A549 (cell line): ENCODE measurements around the gene PKHD1. TPM values are rescaled to one million over a fixed set of nuclear protein-coding genes. Genes with fewer than 3 reads are reported as not detected.

ENCODE experiments used
- ATAC-seq, 2 experiments: fragments of 200-7000 bp in 1 of 2; fragments of >200 bp in 1 of 2; cut with Nextera tagmentation in 1 of 2; cut with Tn5 transposase in 1 of 2; 3 replicates each; pipeline versions ENCODE4 v1.8.0 to v1.9.1; 2018 to 2020; ENCODE audit warnings: mild to moderate bottlenecking in 1 of 2, moderate library complexity in 1 of 2
- CTCF ChIA-PET: fragments of 300-600 bp; sonication (Branson Sonifier 250); formaldehyde crosslinking; extraction: SDS; loops from one replicate; lab custom pipeline; 2021; ENCODE audit warnings: antibody characterized with exemption, inconsistent platforms; lab: Yijun Ruan, JAX
- POLR2A ChIA-PET: fragments of 350-600 bp; formaldehyde crosslinking; extraction: SDS; loops from one replicate; lab custom pipeline; 2021; ENCODE audit warnings: antibody characterized with exemption, inconsistent platforms; lab: Yijun Ruan, JAX
- DNase-seq, 2 experiments: peaks; one replicate each; pipeline versions ENCODE4 v3.0.0 to v3.0.0-alpha.2; 2011 to 2016; ENCODE audit warnings: low read depth in 1 of 2, low spot score in 1 of 2
- FAIRE-seq: peaks from 2 replicates; lab custom pipeline; 2011; peaks lifted over from hg19 to GRCh38; lab: Jason Lieb, UNC
- H3K27ac ChIP-seq, 2 experiments: fragments of >200 bp; sonication (Bioruptor Twin); formaldehyde crosslinking; 3 replicates each; pipeline ENCODE4 v1.5.1; 2016 to 2017
- H3K4me1 ChIP-seq: fragments of >200 bp; sonication (Bioruptor Twin); formaldehyde crosslinking; 3 replicates; pipeline ENCODE4 v1.6.1; 2016
- H3K4me2 ChIP-seq: fragments of >200 bp; sonication (Bioruptor Twin); formaldehyde crosslinking; 3 replicates; pipeline ENCODE4 v1.6.1; 2016
- H3K4me3 ChIP-seq: fragments of >200 bp; sonication (Bioruptor Twin); formaldehyde crosslinking; 3 replicates; pipeline ENCODE4 v1.5.1; 2016
- H3K9me3 ChIP-seq: fragments of >200 bp; sonication (Bioruptor Twin); formaldehyde crosslinking; 3 replicates; pipeline ENCODE4 v1.6.1; 2016
- CEBPB ChIP-seq, 2 experiments: fragments of >200 bp in 1 of 2; sonication (Bioruptor Twin) in 1 of 2; formaldehyde crosslinking in 1 of 2; IDR thresholded peaks; 2 replicates each; pipeline ENCODE4 v1.6.1; 2012 to 2016
- CHD2 ChIP-seq: fragments of 150-350 bp; IDR thresholded peaks from 2 replicates; pipeline ENCODE4 v1.6.1; 2014; ENCODE audit warnings: low read length; ENCODE audit not compliant: partially characterized antibody
- CHD4 ChIP-seq: fragments of 200-600 bp; sonication (generic); IDR thresholded peaks from 2 replicates; pipeline ENCODE4 v1.6.1; 2016; ENCODE audit warnings: antibody characterized with exemption, mild to moderate bottlenecking, borderline replicate concordance
- ESRRA ChIP-seq: fragments of 150-350 bp; IDR thresholded peaks from 2 replicates; pipeline ENCODE4 v1.6.1; 2014; ENCODE audit warnings: mild to moderate bottlenecking, low read length, borderline replicate concordance
- FOSB ChIP-seq: fragments of 250-450 bp; sonication (Bioruptor Pico); IDR thresholded peaks from 2 replicates; pipeline ENCODE4 v1.5.0; 2020; ENCODE audit warnings: mild to moderate bottlenecking, moderate library complexity
- FOSL2 ChIP-seq, 2 experiments: fragments of 450-650 bp in 1 of 2; fragments of >200 bp in 1 of 2; sonication (Bioruptor Twin) in 1 of 2; formaldehyde crosslinking; IDR thresholded peaks; 2 replicates each; pipeline versions ENCODE4 v1.5.0 to v1.6.1; 2016 to 2020; ENCODE audit warnings: mild to moderate bottlenecking in 1 of 2, moderate library complexity in 1 of 2
- GATA3 ChIP-seq: IDR thresholded peaks from 2 replicates; pipeline ENCODE4 v1.6.1; 2012; ENCODE audit warnings: borderline replicate concordance
- HDAC2 ChIP-seq: fragments of 200-600 bp; sonication (generic); IDR thresholded peaks from 2 replicates; pipeline ENCODE4 v1.6.1; 2016
- HOXA7 ChIP-seq: fragments of 250-450 bp; sonication (Bioruptor Pico); IDR thresholded peaks from 2 replicates; pipeline ENCODE4 v1.5.0; 2020; ENCODE audit warnings: mild to moderate bottlenecking, moderate library complexity
- HOXB5 ChIP-seq: fragments of 250-450 bp; sonication (Bioruptor Pico); IDR thresholded peaks from 2 replicates; pipeline ENCODE4 v1.5.0; 2020; ENCODE audit warnings: mild to moderate bottlenecking, moderate library complexity
- KDM5A ChIP-seq: fragments of 200-600 bp; sonication (generic); IDR thresholded peaks from 2 replicates; pipeline ENCODE4 v1.6.1; 2016; ENCODE audit warnings: antibody characterized with exemption, mild to moderate bottlenecking
- MAFK ChIP-seq: fragments of 450-650 bp; IDR thresholded peaks from 2 replicates; pipeline ENCODE4 v1.6.1; 2014; ENCODE audit not compliant: partially characterized antibody
- RNF2 ChIP-seq: fragments of 200-600 bp; sonication (generic); IDR thresholded peaks from 2 replicates; pipeline ENCODE4 v1.6.1; 2016; ENCODE audit warnings: low read depth, mild to moderate bottlenecking, antibody characterized with exemption, moderate library complexity, borderline replicate concordance
- SREBF2 ChIP-seq: fragments of 450-650 bp; IDR thresholded peaks from 2 replicates; pipeline ENCODE4 v1.6.1; 2014; ENCODE audit warnings: mild to moderate bottlenecking, moderate library complexity
- TFCP2L1 ChIP-seq: fragments of 250-450 bp; sonication (Bioruptor Pico); IDR thresholded peaks from 2 replicates; pipeline ENCODE4 v1.5.0; 2021; ENCODE audit warnings: mild to moderate bottlenecking
- TP53 ChIP-seq: fragments of 250-450 bp; sonication (Bioruptor Pico); IDR thresholded peaks from 2 replicates; pipeline ENCODE4 v1.5.0; 2021; ENCODE audit warnings: mild to moderate bottlenecking, moderate library complexity
- ZC3H11A ChIP-seq: fragments of 450-650 bp; IDR thresholded peaks from 2 replicates; pipeline ENCODE4 v1.6.1; 2014; ENCODE audit warnings: antibody characterized with exemption, mild to moderate bottlenecking
- ZFP36 ChIP-seq: fragments of 450-650 bp; IDR thresholded peaks from 2 replicates; pipeline ENCODE4 v1.6.1; 2014; ENCODE audit warnings: borderline replicate concordance; ENCODE audit not compliant: partially characterized antibody
- ZNF302 ChIP-seq: fragments of 250-450 bp; sonication (Bioruptor Pico); IDR thresholded peaks from 2 replicates; pipeline ENCODE4 v1.9.0; 2021; ENCODE audit warnings: inconsistent platforms, mild to moderate bottlenecking, moderate library complexity
- WGBS: methylation state at CpG from one replicate; pipeline ENCODE4 v1.1.6; 2017; ENCODE audit errors: missing lambda C conversion rate; 5-methylcytosine and 5-hydroxymethylcytosine counted together
- polyA plus RNA-seq, 4 experiments: library from polyadenylated mRNA; depleted of rRNA in 3 of 4; stranded (reverse); fragments of >200 nt; fragmentation: RNase III in 1 of 4; extraction: RNeasy Plus Mini Kit Qiagen cat#74134 plus additional on column Dnase treatment in 1 of 4; gene quantifications; 2 replicates in 3 of 4; 3 replicates in 1 of 4; pipeline ENCODE4 v1.2.3, GENCODE V29; 2011 to 2017
- TF ChIP-seq, protein P1 (sequence below): fragments of >200 bp; sonication (Bioruptor Twin); formaldehyde crosslinking; IDR thresholded peaks from 3 replicates; pipeline ENCODE4 v1.6.1; 2016
- TF ChIP-seq, protein P2 (sequence below): fragments of 150-350 bp; IDR thresholded peaks from 2 replicates; pipeline ENCODE4 v1.6.1; 2014; ENCODE audit warnings: low read depth, mild to moderate bottlenecking, low read length
- TF ChIP-seq, protein P3 (sequence below): IDR thresholded peaks from 2 replicates; pipeline ENCODE4 v1.6.1; 2012
- TF ChIP-seq, protein P4 (sequence below): fragments of 250-450 bp; sonication (Bioruptor Pico); IDR thresholded peaks from 2 replicates; pipeline ENCODE4 v1.5.0; 2021; ENCODE audit warnings: mild to moderate bottlenecking, moderate library complexity, borderline replicate concordance

Gene PKHD1
- polyA plus RNA-seq, 2 of the 4 experiments (the other 2 are of a cell fraction): not detected

DNA sequence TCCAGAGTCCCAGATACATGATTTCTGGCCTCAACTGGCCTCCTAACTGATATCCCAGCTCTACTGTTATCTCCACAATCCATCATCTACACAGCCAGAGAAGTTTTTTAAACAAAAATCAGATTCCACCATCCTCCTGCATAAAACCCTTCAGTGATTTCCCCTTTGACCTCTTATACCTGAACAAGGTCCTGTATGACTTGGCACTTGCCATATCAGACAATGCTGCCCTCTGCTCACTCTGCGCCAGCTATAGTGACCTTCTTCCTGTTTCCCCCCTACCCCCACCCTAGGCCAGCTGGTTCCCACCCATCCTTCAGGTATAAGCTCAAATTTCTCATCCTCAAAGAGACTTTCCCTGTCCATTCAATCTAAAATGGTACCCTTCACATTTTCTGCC is 322.2 kb downstream of the PKHD1 start:
- FAIRE-seq (no peak), ATAC-seq (no peak), DNase-seq (no peak)
- CTCF ChIA-PET: interaction anchor here (0.8 kb wide), 1 partner anchor 15 kb away, joined by 3 read pairs; no protein-coding TSS in a partner anchor
- no peak for TF ChIP-seq SREBF2
- TF ChIP-seq, protein P1, sequence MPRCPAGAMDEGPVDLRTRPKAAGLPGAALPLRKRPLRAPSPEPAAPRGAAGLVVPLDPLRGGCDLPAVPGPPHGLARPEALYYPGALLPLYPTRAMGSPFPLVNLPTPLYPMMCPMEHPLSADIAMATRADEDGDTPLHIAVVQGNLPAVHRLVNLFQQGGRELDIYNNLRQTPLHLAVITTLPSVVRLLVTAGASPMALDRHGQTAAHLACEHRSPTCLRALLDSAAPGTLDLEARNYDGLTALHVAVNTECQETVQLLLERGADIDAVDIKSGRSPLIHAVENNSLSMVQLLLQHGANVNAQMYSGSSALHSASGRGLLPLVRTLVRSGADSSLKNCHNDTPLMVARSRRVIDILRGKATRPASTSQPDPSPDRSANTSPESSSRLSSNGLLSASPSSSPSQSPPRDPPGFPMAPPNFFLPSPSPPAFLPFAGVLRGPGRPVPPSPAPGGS: no peak
- no peak for TF ChIP-seq FOSL2 (IDR thresholded peaks at IDR 0.05)
- no peak for TF ChIP-seq FOSL2 (CRISPR knock-in tag; IDR thresholded peaks at IDR 0.05)
- no peak for TF ChIP-seq ZFP36
- TF ChIP-seq, protein P2, sequence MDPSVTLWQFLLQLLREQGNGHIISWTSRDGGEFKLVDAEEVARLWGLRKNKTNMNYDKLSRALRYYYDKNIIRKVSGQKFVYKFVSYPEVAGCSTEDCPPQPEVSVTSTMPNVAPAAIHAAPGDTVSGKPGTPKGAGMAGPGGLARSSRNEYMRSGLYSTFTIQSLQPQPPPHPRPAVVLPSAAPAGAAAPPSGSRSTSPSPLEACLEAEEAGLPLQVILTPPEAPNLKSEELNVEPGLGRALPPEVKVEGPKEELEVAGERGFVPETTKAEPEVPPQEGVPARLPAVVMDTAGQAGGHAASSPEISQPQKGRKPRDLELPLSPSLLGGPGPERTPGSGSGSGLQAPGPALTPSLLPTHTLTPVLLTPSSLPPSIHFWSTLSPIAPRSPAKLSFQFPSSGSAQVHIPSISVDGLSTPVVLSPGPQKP: no peak
- no peak for TF ChIP-seq MAFK
- no peak for TF ChIP-seq HDAC2
- no peak for TF ChIP-seq TFCP2L1 (CRISPR knock-in tag)
- no peak for TF ChIP-seq KDM5A
- TF ChIP-seq, protein P3, sequence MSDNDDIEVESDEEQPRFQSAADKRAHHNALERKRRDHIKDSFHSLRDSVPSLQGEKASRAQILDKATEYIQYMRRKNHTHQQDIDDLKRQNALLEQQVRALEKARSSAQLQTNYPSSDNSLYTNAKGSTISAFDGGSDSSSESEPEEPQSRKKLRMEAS: no peak
- TF ChIP-seq ZC3H11A: no peak
- TF ChIP-seq FOSB (CRISPR knock-in tag): no peak
- no peak for TF ChIP-seq HOXA7 (CRISPR knock-in tag)
- TF ChIP-seq CHD4: no peak
- TF ChIP-seq CEBPB (IDR thresholded peaks at IDR 0.05): no peak
- TF ChIP-seq GATA3: no peak
- TF ChIP-seq TP53 (CRISPR knock-in tag): no peak
- no peak for TF ChIP-seq ZNF302 (CRISPR knock-in tag)
- TF ChIP-seq HOXB5 (CRISPR knock-in tag): no peak
- Histone ChIP-seq H3K4me1 (no peaks in the 10 kb centered on the region), H3K9me3 (no peaks in the 10 kb centered on the region), H3K4me3 (no peak overlapping the region), H3K27ac (no peak overlapping the region), H3K4me2 (no peak overlapping the region)
- 40% methylated on average over 1 of the region's 1 CpG for WGBS
- POLR2A ChIA-PET: no interaction called here

DNA sequence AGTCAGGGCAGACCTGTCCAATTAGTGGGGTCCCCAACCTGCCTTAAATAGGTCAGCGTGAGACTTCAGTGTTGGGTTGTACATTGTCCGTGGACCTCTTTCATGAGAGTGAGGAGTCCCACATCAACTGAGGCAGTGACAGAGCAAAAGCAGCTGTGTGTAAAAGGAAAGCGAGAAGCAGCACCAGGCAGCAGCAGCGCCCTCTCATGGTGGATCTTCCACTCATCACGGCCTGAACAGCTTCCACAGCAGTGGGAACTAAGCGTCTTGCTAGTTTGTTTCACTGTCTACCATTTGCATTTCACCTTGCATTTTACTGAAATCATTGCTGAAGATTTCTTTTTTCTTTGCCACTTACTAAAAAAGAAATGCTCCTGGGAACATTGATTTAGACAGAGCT is 333.8 kb downstream of the PKHD1 start:
- WGBS: 26% methylated on average over 6 of the region's 6 CpGs
- TF ChIP-seq ESRRA: no peak
- no peak for TF ChIP-seq MAFK
- TF ChIP-seq CHD2: no peak
- TF ChIP-seq, protein P3: no peak
- no peak for TF ChIP-seq RNF2
- TF ChIP-seq, protein P4, sequence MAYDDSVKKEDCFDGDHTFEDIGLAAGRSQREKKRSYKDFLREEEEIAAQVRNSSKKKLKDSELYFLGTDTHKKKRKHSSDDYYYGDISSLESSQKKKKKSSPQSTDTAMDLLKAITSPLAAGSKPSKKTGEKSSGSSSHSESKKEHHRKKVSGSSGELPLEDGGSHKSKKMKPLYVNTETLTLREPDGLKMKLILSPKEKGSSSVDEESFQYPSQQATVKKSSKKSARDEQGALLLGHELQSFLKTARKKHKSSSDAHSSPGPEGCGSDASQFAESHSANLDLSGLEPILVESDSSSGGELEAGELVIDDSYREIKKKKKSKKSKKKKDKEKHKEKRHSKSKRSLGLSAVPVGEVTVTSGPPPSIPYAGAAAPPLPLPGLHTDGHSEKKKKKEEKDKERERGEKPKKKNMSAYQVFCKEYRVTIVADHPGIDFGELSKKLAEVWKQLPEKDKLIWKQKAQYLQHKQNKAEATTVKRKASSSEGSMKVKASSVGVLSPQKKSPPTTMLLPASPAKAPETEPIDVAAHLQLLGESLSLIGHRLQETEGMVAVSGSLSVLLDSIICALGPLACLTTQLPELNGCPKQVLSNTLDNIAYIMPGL (CRISPR knock-in tag): no peak
- Histone ChIP-seq H3K27ac (no peak overlapping the region), H3K4me3 (no peak overlapping the region), H3K4me2 (no peak overlapping the region), H3K4me1 (no peaks in the 10 kb centered on the region), H3K9me3 (no peaks in the 10 kb centered on the region)
- ChIA-PET POLR2A (no interaction called here), CTCF (no interaction called here)
- ATAC-seq (no peak), FAIRE-seq (no peak), DNase-seq (no peak)
